PFSK-1 (cell line): ENCODE measurements around the gene MICU1.

Experiments
- FOXP2 ChIP-seq: optimal IDR thresholded peaks from 2 replicates; pipeline ENCODE3; 2011; ENCODE audit warnings: borderline replicate concordance, control low read depth, inconsistent platforms; ENCODE audit not compliant: insufficient read depth; ENCODE audit errors: extremely low read length, extremely low read depth
- POLR2AphosphoS5 ChIP-seq: IDR thresholded peaks from 2 replicates; pipeline ENCODE4 v1.6.1; 2012; ENCODE audit warnings: low read depth, mild to moderate bottlenecking, control low read depth, low read length, moderate library complexity
- REST ChIP-seq, 2 experiments: IDR thresholded peaks; 2 replicates each; pipeline versions ENCODE4 v1.6.1 to v1.8.0; 2011 to 2012; ENCODE audit warnings: low read depth in 2 of 2, low read length in 2 of 2, control low read depth in 1 of 2, inconsistent platforms in 1 of 2, mild to moderate bottlenecking in 1 of 2, moderate library complexity in 1 of 2; ENCODE audit not compliant: insufficient read depth in 1 of 2
- SIN3A ChIP-seq: IDR thresholded peaks from 2 replicates; pipeline ENCODE4 v1.6.1; 2012; ENCODE audit warnings: mild to moderate bottlenecking, low read length, moderate library complexity, borderline replicate concordance; ENCODE audit not compliant: insufficient read depth
- TAF1 ChIP-seq: IDR thresholded peaks from 2 replicates; pipeline ENCODE4 v1.6.1; 2012; ENCODE audit warnings: low read length, control low read depth, borderline replicate concordance; ENCODE audit not compliant: insufficient read depth

MICU1 gene

GRCh38 chr10:72370201-72370722 is 255.6 kb downstream of the MICU1 start:
- TF ChIP-seq REST (IDR thresholded peaks at IDR 0.05; ENCODE audit: insufficient read depth in 1 of 2, low read depth in 2 of 2, low read length in 2 of 2) = no peak
- no peak for TF ChIP-seq TAF1
- TF ChIP-seq FOXP2 = no peak
- TF ChIP-seq SIN3A = no peak
- TF ChIP-seq POLR2AphosphoS5 = no peak

GRCh38 chr10:72367301-72367960 is 258.4 kb downstream of the MICU1 start:
- TF ChIP-seq POLR2AphosphoS5 (no peak), FOXP2 (no peak)

GRCh38 chr10:72365106-72365895 is 260.6 kb downstream of the MICU1 start:
- TF ChIP-seq REST (IDR thresholded peaks at IDR 0.05; ENCODE audit: insufficient read depth in 1 of 2, low read depth in 2 of 2, low read length in 2 of 2) = no peak
- TF ChIP-seq TAF1 = no peak
- TF ChIP-seq SIN3A = no peak
- no peak for TF ChIP-seq FOXP2

- TF ChIP-seq TAF1 (0 out of 2 replicates have a peak, but pooled peaks have one; percentile 48), FOXP2 (no peak), POLR2AphosphoS5 (peak; percentile 64)
Observed at GRCh38 chr10:72364239-72364777, 261.6 kb downstream of the MICU1 start.

- no peak for TF ChIP-seq FOXP2
- TF ChIP-seq SIN3A = no peak
- no peak for TF ChIP-seq REST (IDR thresholded peaks at IDR 0.05; ENCODE audit: insufficient read depth in 1 of 2, low read depth in 2 of 2, low read length in 2 of 2)
- no peak for TF ChIP-seq POLR2AphosphoS5
- no peak for TF ChIP-seq TAF1
Observed at GRCh38 chr10:72356987-72357386, 268.9 kb downstream of the MICU1 start.

GRCh38 chr10:72356115-72356514 is 269.8 kb downstream of the MICU1 start:
- TF ChIP-seq FOXP2 (no peak), REST (IDR thresholded peaks at IDR 0.05; ENCODE audit: insufficient read depth in 1 of 2, low read depth in 2 of 2, low read length in 2 of 2) (no peak), SIN3A (no peak), POLR2AphosphoS5 (no peak), TAF1 (no peak)
